SJCRH30 (cell line): ENCODE data around the gene REL. TPM values are rescaled to one million over a fixed set of nuclear protein-coding genes. Genes with fewer than 3 reads are reported as not detected.

Source experiments
- DNase-seq, 2 experiments: peaks; one replicate each; pipeline ENCODE4 v3.0.0-alpha.2; 2015 to 2020
- H3K27ac ChIP-seq: fragments of 250-450 bp; sonication (Bioruptor Pico); 2 replicates; pipeline ENCODE4 v1.5.1; 2020; ENCODE audit warnings: mild to moderate bottlenecking, moderate library complexity
- H3K27me3 ChIP-seq: fragments of 250-450 bp; sonication (Bioruptor Pico); 2 replicates; pipeline ENCODE4 v1.5.1; 2020; ENCODE audit warnings: mild to moderate bottlenecking, moderate library complexity
- H3K36me3 ChIP-seq: fragments of 250-450 bp; sonication (Bioruptor Pico); 2 replicates; pipeline ENCODE4 v1.5.1; 2020; ENCODE audit warnings: mild to moderate bottlenecking, moderate library complexity
- H3K4me1 ChIP-seq: fragments of 250-450 bp; sonication (Bioruptor Pico); 2 replicates; pipeline ENCODE4 v1.5.1; 2020; ENCODE audit warnings: mild to moderate bottlenecking, moderate library complexity
- H3K4me3 ChIP-seq: fragments of 250-450 bp; sonication (Bioruptor Pico); 2 replicates; pipeline ENCODE4 v1.5.1; 2020; ENCODE audit warnings: mild to moderate bottlenecking, moderate library complexity
- H3K9me3 ChIP-seq: fragments of 250-450 bp; sonication (Bioruptor Pico); replicated peaks from 2 replicates; pipeline ENCODE4 v1.5.1; 2020; ENCODE audit warnings: mild to moderate bottlenecking, moderate library complexity
- total RNA-seq: library from RNA; depleted of rRNA; stranded (reverse); fragments of >200 nt; shearing (Covaris generic); gene quantifications from 2 replicates; pipeline ENCODE4 v1.2.3, GENCODE V29; 2014; rRNA removed

The REL gene
- 12.4 and 16.1 TPM in 2 replicates for total RNA-seq

- H3K27ac ChIP-seq = peak within 1 kb of the TSS; percentile 75
- H3K9me3 ChIP-seq = no peaks in the 10 kb centered on the region
- H3K4me3 ChIP-seq = peak within 1 kb of the TSS; percentile 98
- no peaks in the 10 kb centered on the region for H3K36me3 ChIP-seq
- DNase-seq = peak; percentile 94 to 95
- H3K4me1 ChIP-seq = no peaks in the 10 kb centered on the region
- no peaks in the 10 kb centered on the region for H3K27me3 ChIP-seq
Observed at GRCh38 chr2:60881047-60881932, at the start of gene REL. Gene REL, plus strand, starts transcription at chr2:60881574. Its CDS starts 267 bp downstream, at chr2:60881841.

GRCh38 chr2:60831921-60832320, 49.5 kb upstream of the REL start:
- Histone ChIP-seq H3K4me3 (no peak overlapping the region), H3K36me3 (no peaks in the 10 kb centered on the region), H3K4me1 (no peaks in the 10 kb centered on the region), H3K9me3 (no peaks in the 10 kb centered on the region), H3K27me3 (no peaks in the 10 kb centered on the region; the same call in 1 of the 2 replicates), H3K27ac (no peak overlapping the region)
- no peak for DNase-seq

GRCh38 chr2:60832621-60833020, 48.8 kb upstream of the REL start:
- H3K9me3 ChIP-seq = no peaks in the 10 kb centered on the region
- no peak overlapping the region for H3K4me3 ChIP-seq
- no peaks in the 10 kb centered on the region for H3K36me3 ChIP-seq
- no peak for DNase-seq
- H3K27ac ChIP-seq = no peak overlapping the region
- no peaks in the 10 kb centered on the region for H3K4me1 ChIP-seq
- H3K27me3 ChIP-seq = no peaks in the 10 kb centered on the region; the same call in 1 of the 2 replicates

- no peaks in the 10 kb centered on the region for H3K9me3 ChIP-seq
- H3K27ac ChIP-seq = no peak overlapping the region
- no peaks in the 10 kb centered on the region; the same call in 1 of the 2 replicates for H3K27me3 ChIP-seq
- no peaks in the 10 kb centered on the region for H3K36me3 ChIP-seq
- DNase-seq = no peak
- no peaks in the 10 kb centered on the region for H3K4me1 ChIP-seq
- no peak overlapping the region for H3K4me3 ChIP-seq
Observed at GRCh38 chr2:60834270-60834717, 47.1 kb upstream of the REL start.

- Histone ChIP-seq H3K9me3 (no peaks in the 10 kb centered on the region), H3K4me1 (no peaks in the 10 kb centered on the region), H3K4me3 (no peak overlapping the region), H3K27ac (no peak overlapping the region), H3K36me3 (no peaks in the 10 kb centered on the region), H3K27me3 (no peaks in the 10 kb centered on the region; the same call in 1 of the 2 replicates)
- DNase-seq = no peak
Observed at GRCh38 chr2:60836491-60836890, 44.9 kb upstream of the REL start.

GRCh38 chr2:60837123-60837522, 44.3 kb upstream of the REL start:
- Histone ChIP-seq H3K27me3 (no peaks in the 10 kb centered on the region; the same call in 1 of the 2 replicates), H3K27ac (no peak overlapping the region), H3K9me3 (no peaks in the 10 kb centered on the region), H3K36me3 (no peaks in the 10 kb centered on the region), H3K4me1 (no peaks in the 10 kb centered on the region), H3K4me3 (no peak overlapping the region)
- no peak for DNase-seq

GRCh38 chr2:60838481-60838880, 42.9 kb upstream of the REL start:
- H3K36me3 ChIP-seq = no peaks in the 10 kb centered on the region
- H3K27ac ChIP-seq = no peak overlapping the region
- H3K9me3 ChIP-seq = no peaks in the 10 kb centered on the region
- no peaks in the 10 kb centered on the region for H3K4me1 ChIP-seq
- DNase-seq = no peak
- H3K4me3 ChIP-seq = no peak overlapping the region
- no peaks in the 10 kb centered on the region; the same call in 1 of the 2 replicates for H3K27me3 ChIP-seq

- H3K9me3 ChIP-seq = no peaks in the 10 kb centered on the region
- no peaks in the 10 kb centered on the region for H3K36me3 ChIP-seq
- H3K27ac ChIP-seq = no peak overlapping the region
- H3K27me3 ChIP-seq = no peaks in the 10 kb centered on the region; the same call in none of the 2 replicates
- no peak overlapping the region for H3K4me3 ChIP-seq
- no peak for DNase-seq
- H3K4me1 ChIP-seq = no peaks in the 10 kb centered on the region
Observed at GRCh38 chr2:60839126-60839813, 42.1 kb upstream of the REL start.

GRCh38 chr2:60840880-60841279, 40.5 kb upstream of the REL start:
- H3K27ac ChIP-seq = no peak overlapping the region
- H3K9me3 ChIP-seq = no peaks in the 10 kb centered on the region
- no peaks in the 10 kb centered on the region; the same call in 1 of the 2 replicates for H3K27me3 ChIP-seq
- no peak overlapping the region for H3K4me3 ChIP-seq
- DNase-seq = no peak
- no peaks in the 10 kb centered on the region for H3K36me3 ChIP-seq
- H3K4me1 ChIP-seq = no peaks in the 10 kb centered on the region

GRCh38 chr2:60843006-60843405, 38.4 kb upstream of the REL start:
- Histone ChIP-seq H3K27me3 (no peaks in the 10 kb centered on the region; the same call in 1 of the 2 replicates), H3K36me3 (no peaks in the 10 kb centered on the region), H3K9me3 (no peaks in the 10 kb centered on the region), H3K4me3 (no peak overlapping the region), H3K4me1 (no peaks in the 10 kb centered on the region), H3K27ac (no peak overlapping the region)
- no peak for DNase-seq

- H3K4me1 ChIP-seq = no peaks in the 10 kb centered on the region
- H3K9me3 ChIP-seq = no peaks in the 10 kb centered on the region
- no peaks in the 10 kb centered on the region for H3K36me3 ChIP-seq
- H3K27ac ChIP-seq = no peak overlapping the region
- H3K4me3 ChIP-seq = no peak overlapping the region
- DNase-seq = no peak
- H3K27me3 ChIP-seq = no peaks in the 10 kb centered on the region; the same call in 1 of the 2 replicates
Observed at GRCh38 chr2:60844105-60844504, 37.3 kb upstream of the REL start.

- no peak overlapping the region for H3K4me3 ChIP-seq
- H3K36me3 ChIP-seq = no peaks in the 10 kb centered on the region
- no peak for DNase-seq
- no peak overlapping the region for H3K27ac ChIP-seq
- H3K4me1 ChIP-seq = no peaks in the 10 kb centered on the region
- 0 out of 2 replicates have a peak, but pooled peaks cover 4% of the 10 kb centered on the region for H3K9me3 ChIP-seq
- H3K27me3 ChIP-seq = no peaks in the 10 kb centered on the region; the same call in 1 of the 2 replicates
Observed at GRCh38 chr2:60847854-60848253, 33.5 kb upstream of the REL start.

GRCh38 chr2:60849187-60849586, 32.2 kb upstream of the REL start:
- Histone ChIP-seq H3K4me3 (no peak overlapping the region), H3K4me1 (no peaks in the 10 kb centered on the region), H3K27me3 (no peaks in the 10 kb centered on the region; the same call in 1 of the 2 replicates), H3K9me3 (0 out of 2 replicates have a peak, but pooled peaks cover 4% of the 10 kb centered on the region), H3K27ac (no peak overlapping the region), H3K36me3 (no peaks in the 10 kb centered on the region)
- DNase-seq = no peak

- H3K27me3 ChIP-seq = 0 out of 2 replicates have a peak, but pooled peaks cover 5% of the 10 kb centered on the region
- H3K27ac ChIP-seq = no peak overlapping the region
- no peaks in the 10 kb centered on the region for H3K4me1 ChIP-seq
- H3K36me3 ChIP-seq = no peaks in the 10 kb centered on the region
- H3K9me3 ChIP-seq = 0 out of 2 replicates have a peak, but pooled peaks cover 4% of the 10 kb centered on the region
- DNase-seq = no peak
- H3K4me3 ChIP-seq = no peak overlapping the region
Observed at GRCh38 chr2:60852282-60852860, 29.0 kb upstream of the REL start.
